Measurements from ENCODE around the gene HSP90AA1.

- no peak for TF ChIP-seq EZH2phosphoT487 (IDR thresholded peaks at IDR 0.05; ENCODE audit: insufficient read depth, low read depth)
- no peak for TF ChIP-seq EZH2 (IDR thresholded peaks at IDR 0.05; ENCODE audit: insufficient read depth, poor library complexity, severe bottlenecking)
These were observed 34.7 kb upstream of the HSP90AA1 start for GRCh38 chr14:102121567-102121966.

Measured in GM23248 (cell line).